ENCODE results near the gene MED26. TPM values are rescaled to one million over a fixed set of nuclear protein-coding genes. Genes with fewer than 3 reads are reported as not detected.

Gene MED26
- total and polyA plus RNA-seq, 2 of the 13 experiments (the other 11 are each of a cell fraction or from before 2014, with no cell fraction given), result 3.5 to 3.8 TPM

- TF ChIP-seq SMARCC2 (IDR thresholded peaks at IDR 0.05) (no peak), LRRFIP1 (CRISPR knock-in tag; conservative IDR thresholded peaks at IDR 0.05) (no peak), TBP (CRISPR knock-in tag; IDR thresholded peaks at IDR 0.05) (no peak), ZMAT3 (CRISPR knock-in tag; conservative IDR thresholded peaks at IDR 0.05) (0 out of 2 replicates have a peak, but pooled peaks have one; percentile 50), ZNF354B (CRISPR knock-in tag; IDR thresholded peaks at IDR 0.05) (no peak), PBX3 (CRISPR knock-in tag; IDR thresholded peaks at IDR 0.05; ENCODE audit: borderline replicate concordance) (no peak), ZSCAN5A (CRISPR knock-in tag; IDR thresholded peaks at IDR 0.05; ENCODE audit: borderline replicate concordance) (no peak), MYPOP (CRISPR knock-in tag; IDR thresholded peaks at IDR 0.05) (no peak), TFDP1 (CRISPR knock-in tag; IDR thresholded peaks at IDR 0.05; ENCODE audit: borderline replicate concordance) (peak; percentile 54; the same call in 1 of the 2 replicates), ZBTB25 (CRISPR knock-in tag; IDR thresholded peaks at IDR 0.05) (peak; percentile 96), NFKBIZ (CRISPR knock-in tag; IDR thresholded peaks at IDR 0.05) (no peak), MAF1 (CRISPR knock-in tag; IDR thresholded peaks at IDR 0.05; ENCODE audit: borderline replicate concordance) (no peak), WIZ (CRISPR knock-in tag; IDR thresholded peaks at IDR 0.05) (0 out of 2 replicates have a peak, but pooled peaks have one; percentile 66), SMAD3 (CRISPR knock-in tag; IDR thresholded peaks at IDR 0.05) (0 out of 2 replicates have a peak, but pooled peaks have one; percentile 45), ZNF598 (CRISPR knock-in tag; IDR thresholded peaks at IDR 0.05; ENCODE audit: borderline replicate concordance) (peak; percentile 92; the same call in 1 of the 2 replicates), TOPORS (CRISPR knock-in tag; IDR thresholded peaks at IDR 0.05) (no peak), ZNF784 (CRISPR knock-in tag; IDR thresholded peaks at IDR 0.05; ENCODE audit: borderline replicate concordance) (peak; percentile 65; the same call in 1 of the 2 replicates), NPAS2 (CRISPR knock-in tag; IDR thresholded peaks at IDR 0.05; ENCODE audit: borderline replicate concordance) (no peak)
Measured at GRCh38 chr19:16572332-16573211, 55.4 kb downstream of the MED26 start, which contains the start of gene SLC35E1 (continued).
